GM19463 (cell line): ENCODE data around the gene SNX6.
"Not testable (repeated sequence)": the region's sequence is repeated elsewhere in the genome, so short reads cannot be mapped to it uniquely, and the experiment has no call there.

Source experiments
- ATAC-seq: cut with Tn5 transposase; IDR thresholded peaks from one replicate; pipeline ENCODE4 v1.9.1; 2021; ENCODE audit warnings: mild to moderate bottlenecking, moderate library complexity; ENCODE audit not compliant: unreplicated experiment

SNX6 gene

GRCh38 chr14:34527591-34527990, 102.4 kb downstream of the SNX6 start:
- no peak for ATAC-seq

GRCh38 chr14:34524216-34524615, 105.7 kb downstream of the SNX6 start:
- ATAC-seq, result not testable (repeated sequence)

GRCh38 chr14:34522496-34522895, 107.5 kb downstream of the SNX6 start:
- ATAC-seq, result no peak

GRCh38 chr14:34521071-34521470, 108.9 kb downstream of the SNX6 start:
- not testable (repeated sequence) for ATAC-seq

GRCh38 chr14:34520304-34520970, 109.5 kb downstream of the SNX6 start:
- ATAC-seq, result not testable (repeated sequence)
